Parathyroid adenoma (tissue), 2 donors: ENCODE measurements around the gene LRRTM4.

Experiments
- H2AFZ ChIP-seq: fragments of 300-600 bp; sonication (generic); one replicate; pipeline ENCODE4 v1.7.0; 2017; ENCODE audit warnings: antibody characterized with exemption, mild to moderate bottlenecking
- H3K27ac ChIP-seq: fragments of 300-600 bp; sonication (generic); one replicate; pipeline ENCODE4 v1.7.0; 2017
- H3K27me3 ChIP-seq: fragments of 300-600 bp; sonication (generic); one replicate; pipeline ENCODE4 v1.7.0; 2017; ENCODE audit warnings: low read length; ENCODE audit not compliant: control insufficient read depth, insufficient read depth
- H3K36me3 ChIP-seq: fragments of 300-600 bp; sonication (generic); one replicate; pipeline ENCODE4 v1.7.0; 2017; ENCODE audit warnings: low read length; ENCODE audit not compliant: control insufficient read depth, insufficient read depth
- H3K4me1 ChIP-seq: fragments of 300-600 bp; sonication (generic); one replicate; pipeline ENCODE4 v1.7.0; 2017; ENCODE audit warnings: control low read depth
- H3K4me2 ChIP-seq: fragments of 300-600 bp; sonication (generic); one replicate; pipeline ENCODE4 v1.7.0; 2017; ENCODE audit warnings: low read length
- H3K4me3 ChIP-seq: fragments of 300-600 bp; sonication (generic); one replicate; pipeline ENCODE4 v1.7.0; 2017; ENCODE audit warnings: low read depth, low read length
- H3K79me2 ChIP-seq: fragments of 300-600 bp; sonication (generic); one replicate; pipeline ENCODE4 v1.7.0; 2017; ENCODE audit warnings: control low read depth
- H3K9ac ChIP-seq: fragments of 300-600 bp; sonication (generic); one replicate; pipeline ENCODE4 v1.7.0; 2017; ENCODE audit warnings: mild to moderate bottlenecking
- H3K9me3 ChIP-seq: fragments of 300-600 bp; sonication (generic); one replicate; pipeline ENCODE4 v1.7.0; 2017; ENCODE audit warnings: low read length; ENCODE audit not compliant: control insufficient read depth
- TF ChIP-seq, protein P1 (sequence below): fragments of 300-600 bp; sonication (generic); IDR thresholded peaks from one replicate; pipeline ENCODE4 v1.7.0; 2017; ENCODE audit warnings: antibody characterized with exemption, mild to moderate bottlenecking
- donor health status: primary hyperparathyroidism.

LRRTM4 gene

GRCh38 chr2:77025714-77026113, 496.5 kb downstream of the LRRTM4 start:
- Histone ChIP-seq H2AFZ (no peak overlapping the region), H3K79me2 (no peaks in the 10 kb centered on the region), H3K27me3 (no peaks in the 10 kb centered on the region), H3K4me1 (no peaks in the 10 kb centered on the region), H3K9me3 (no peaks in the 10 kb centered on the region), H3K4me3 (no peak overlapping the region), H3K9ac (no peak overlapping the region), H3K36me3 (no peaks in the 10 kb centered on the region), H3K4me2 (no peak overlapping the region), H3K27ac (no peak overlapping the region)
- TF ChIP-seq, protein P1, sequence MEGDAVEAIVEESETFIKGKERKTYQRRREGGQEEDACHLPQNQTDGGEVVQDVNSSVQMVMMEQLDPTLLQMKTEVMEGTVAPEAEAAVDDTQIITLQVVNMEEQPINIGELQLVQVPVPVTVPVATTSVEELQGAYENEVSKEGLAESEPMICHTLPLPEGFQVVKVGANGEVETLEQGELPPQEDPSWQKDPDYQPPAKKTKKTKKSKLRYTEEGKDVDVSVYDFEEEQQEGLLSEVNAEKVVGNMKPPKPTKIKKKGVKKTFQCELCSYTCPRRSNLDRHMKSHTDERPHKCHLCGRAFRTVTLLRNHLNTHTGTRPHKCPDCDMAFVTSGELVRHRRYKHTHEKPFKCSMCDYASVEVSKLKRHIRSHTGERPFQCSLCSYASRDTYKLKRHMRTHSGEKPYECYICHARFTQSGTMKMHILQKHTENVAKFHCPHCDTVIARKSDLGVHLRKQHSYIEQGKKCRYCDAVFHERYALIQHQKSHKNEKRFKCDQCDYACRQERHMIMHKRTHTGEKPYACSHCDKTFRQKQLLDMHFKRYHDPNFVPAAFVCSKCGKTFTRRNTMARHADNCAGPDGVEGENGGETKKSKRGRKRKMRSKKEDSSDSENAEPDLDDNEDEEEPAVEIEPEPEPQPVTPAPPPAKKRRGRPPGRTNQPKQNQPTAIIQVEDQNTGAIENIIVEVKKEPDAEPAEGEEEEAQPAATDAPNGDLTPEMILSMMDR, result no peak

GRCh38 chr2:77021161-77021560, 501.0 kb downstream of the LRRTM4 start:
- no peak overlapping the region for H3K4me2 ChIP-seq
- H3K4me1 ChIP-seq, result no peaks in the 10 kb centered on the region
- no peaks in the 10 kb centered on the region for H3K9me3 ChIP-seq
- no peak overlapping the region for H3K4me3 ChIP-seq
- H2AFZ ChIP-seq, result no peak overlapping the region
- H3K27me3 ChIP-seq, result no peaks in the 10 kb centered on the region
- no peak overlapping the region for H3K27ac ChIP-seq
- H3K36me3 ChIP-seq, result no peaks in the 10 kb centered on the region
- H3K9ac ChIP-seq, result no peak overlapping the region
- no peaks in the 10 kb centered on the region for H3K79me2 ChIP-seq
- TF ChIP-seq, protein P1, result no peak

- Histone ChIP-seq H3K4me2 (no peak overlapping the region), H3K36me3 (no peaks in the 10 kb centered on the region), H3K27me3 (no peaks in the 10 kb centered on the region), H3K9me3 (no peaks in the 10 kb centered on the region), H3K4me3 (no peak overlapping the region), H3K27ac (no peak overlapping the region), H2AFZ (no peak overlapping the region), H3K4me1 (no peaks in the 10 kb centered on the region), H3K79me2 (no peaks in the 10 kb centered on the region), H3K9ac (no peak overlapping the region)
- TF ChIP-seq, protein P1, result no peak
Observed at GRCh38 chr2:77018219-77018618, 504.0 kb downstream of the LRRTM4 start.

DNA sequence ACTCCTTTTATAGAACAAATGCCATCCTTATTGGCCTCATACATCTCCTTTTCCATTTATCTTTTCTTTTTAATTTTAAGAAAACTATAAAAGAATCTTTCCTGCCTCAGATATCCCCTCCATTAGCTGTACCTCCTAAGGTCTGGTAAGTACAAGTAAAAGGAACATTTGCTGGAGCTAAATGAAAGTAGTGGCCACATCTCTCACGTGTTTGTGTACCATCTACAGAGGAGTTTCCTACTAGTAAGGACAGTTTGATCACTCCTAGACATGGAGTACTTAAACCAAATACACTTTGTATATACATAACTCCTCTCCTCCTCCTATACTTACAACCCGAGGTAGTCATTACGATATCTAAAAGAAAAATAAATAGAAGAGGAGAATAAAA, 504.8 kb downstream of the LRRTM4 start:
- Histone ChIP-seq H3K4me1 (no peaks in the 10 kb centered on the region), H3K9ac (no peak overlapping the region), H3K27me3 (no peaks in the 10 kb centered on the region), H3K36me3 (no peaks in the 10 kb centered on the region), H2AFZ (no peak overlapping the region), H3K79me2 (no peaks in the 10 kb centered on the region), H3K9me3 (no peaks in the 10 kb centered on the region), H3K4me3 (no peak overlapping the region), H3K4me2 (no peak overlapping the region), H3K27ac (no peak overlapping the region)
- TF ChIP-seq, protein P1, result no peak

DNA sequence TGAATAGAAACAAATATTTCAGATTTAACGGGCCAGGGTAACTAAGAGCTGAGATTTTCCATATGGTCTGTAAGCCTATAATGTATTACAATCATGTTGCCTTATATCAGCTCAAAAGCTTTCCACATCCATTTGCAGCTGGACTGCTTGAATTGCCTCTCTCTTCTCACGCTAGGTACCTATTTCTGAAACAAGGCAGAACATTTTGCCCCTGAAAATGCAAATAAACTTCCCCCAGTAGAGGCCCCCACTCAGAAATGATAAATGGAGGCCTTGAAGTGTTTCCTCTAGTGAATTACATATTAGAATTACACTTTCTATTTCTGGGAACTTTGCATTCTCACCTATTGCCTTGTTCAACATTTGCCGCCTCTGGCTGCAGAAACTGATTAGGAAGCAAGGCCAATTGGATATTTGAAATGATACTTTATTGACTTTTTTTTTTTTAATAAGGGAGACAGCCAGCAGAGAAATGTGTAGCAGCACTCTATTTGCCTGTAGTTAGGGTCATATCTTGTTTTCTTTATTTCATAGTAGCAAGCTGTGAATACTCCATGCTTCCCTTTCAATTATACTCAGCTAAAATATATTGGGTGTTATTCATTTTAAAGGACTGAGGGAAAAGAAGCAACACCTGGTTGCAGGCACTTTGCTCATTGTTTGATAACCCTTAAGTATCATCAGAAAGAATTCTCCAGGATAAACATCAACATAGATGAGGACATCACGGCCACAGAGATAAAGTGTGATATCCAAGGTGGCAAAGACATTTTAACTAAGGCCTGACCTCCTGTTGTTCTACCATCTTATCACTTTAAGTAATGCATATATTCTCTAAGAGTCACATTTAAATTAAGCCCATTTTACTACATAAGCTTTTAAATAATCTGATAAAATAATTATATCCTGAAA, 505.5 kb downstream of the LRRTM4 start:
- H3K4me2 ChIP-seq, result no peak overlapping the region
- H3K79me2 ChIP-seq, result no peaks in the 10 kb centered on the region
- no peak overlapping the region for H3K4me3 ChIP-seq
- H3K36me3 ChIP-seq, result no peaks in the 10 kb centered on the region
- H3K9ac ChIP-seq, result no peak overlapping the region
- no peak overlapping the region for H2AFZ ChIP-seq
- no peak overlapping the region for H3K27ac ChIP-seq
- H3K4me1 ChIP-seq, result no peaks in the 10 kb centered on the region
- no peaks in the 10 kb centered on the region for H3K9me3 ChIP-seq
- no peaks in the 10 kb centered on the region for H3K27me3 ChIP-seq
- TF ChIP-seq, protein P1, result no peak
